Ascending aorta (tissue), 2 donors: ENCODE results near the gene CHST11. TPM values are rescaled to one million over a fixed set of nuclear protein-coding genes. Genes with fewer than 3 reads are reported as not detected.

Experiments
- DNase-seq, 2 donors: peaks; one replicate each; pipeline ENCODE4 v3.0.0-alpha.2; 2019; ENCODE audit warnings: low spot score in 2 of 2
- H3K27ac ChIP-seq, 2 donors: fragments of 200-600 bp; sonication (generic); one replicate each; pipeline ENCODE4 v1.5.1; 2016 to 2017; ENCODE audit warnings: mild to moderate bottlenecking in 1 of 2
- H3K27me3 ChIP-seq: fragments of 200-600 bp; sonication (generic); one replicate; pipeline ENCODE4 v1.5.1; 2017
- H3K36me3 ChIP-seq, 2 donors: fragments of 200-600 bp; sonication (generic); one replicate each; pipeline ENCODE4 v1.5.1; 2016
- H3K4me1 ChIP-seq, 2 donors: fragments of 200-600 bp; sonication (generic); one replicate each; pipeline ENCODE4 v1.5.1; 2016 to 2017; ENCODE audit warnings: mild to moderate bottlenecking in 1 of 2
- H3K4me3 ChIP-seq, 2 donors: fragments of 200-600 bp; sonication (generic); one replicate each; pipeline ENCODE4 v1.5.1; 2016 to 2017; ENCODE audit warnings: mild to moderate bottlenecking in 1 of 2
- H3K9me3 ChIP-seq, 2 donors: fragments of 200-600 bp; sonication (generic); one replicate each; pipeline ENCODE4 v1.5.1; 2016
- CTCF ChIP-seq, 3 experiments: fragments of 200-600 bp in 2 of 3; fragments of 450-650 bp in 1 of 3; sonication (generic) in 2 of 3; IDR thresholded peaks; one replicate each; pipeline ENCODE4 v1.5.1; 2016 to 2019; ENCODE audit warnings: antibody characterized with exemption in 3 of 3, mild to moderate bottlenecking in 1 of 3, moderate library complexity in 1 of 3
- intact Hi-C: fragments of 100-400 bp; cut with DNase I; formaldehyde crosslinking; loops from one replicate; pipeline ENCODE4 v1.15.1; 2023
- total RNA-seq: library from RNA; depleted of rRNA; stranded (reverse); fragments of >200 nt; gene quantifications from one replicate; pipeline ENCODE4 v1.1.0, GENCODE V29; 2016

The CHST11 gene
- total RNA-seq, 1 donor from 2014 or later: 63.2 TPM

- no peak overlapping the region for H3K4me3 ChIP-seq
- DNase-seq: peak in 1 of 2 donors; percentile 78
These were observed 24.2 kb downstream of the CHST11 start for GRCh38 chr12:104480826-104481440.

GRCh38 chr12:104482113-104482512 is 25.4 kb downstream of the CHST11 start:
- no peaks in the 10 kb centered on the region for H3K27me3 ChIP-seq
- H3K36me3 ChIP-seq: no peaks in the 10 kb centered on the region
- no peak overlapping the region for H3K27ac ChIP-seq
- H3K4me3 ChIP-seq: no peak overlapping the region
- H3K4me1 ChIP-seq: no peaks in the 10 kb centered on the region
- no peak for DNase-seq
- no peak for TF ChIP-seq CTCF (IDR thresholded peaks at IDR 0.05)
- H3K9me3 ChIP-seq: no peaks in the 10 kb centered on the region
- intact Hi-C loops: no loop called here

More at GRCh38 chr12:104480826-104481440, 24.2 kb downstream of the CHST11 start:
- Histone ChIP-seq H3K36me3 (no peaks in the 10 kb centered on the region), H3K27ac (peak overlapping the region in 1 of 2 donors; percentile 16), H3K9me3 (no peaks in the 10 kb centered on the region), H3K27me3 (no peaks in the 10 kb centered on the region), H3K4me1 (no peaks in the 10 kb centered on the region)
- intact Hi-C loops: no loop called here
- TF ChIP-seq CTCF (IDR thresholded peaks at IDR 0.05): no peak

- Histone ChIP-seq H3K27me3 (no peaks in the 10 kb centered on the region), H3K36me3 (no peaks in the 10 kb centered on the region), H3K9me3 (no peaks in the 10 kb centered on the region), H3K27ac (no peak overlapping the region), H3K4me1 (no peaks in the 10 kb centered on the region), H3K4me3 (no peak overlapping the region)
- intact Hi-C loops: no loop called here
- no peak for TF ChIP-seq CTCF (IDR thresholded peaks at IDR 0.05)
- no peak for DNase-seq
These were observed 26.0 kb downstream of the CHST11 start for GRCh38 chr12:104482748-104483147.

- no peak for TF ChIP-seq CTCF (IDR thresholded peaks at IDR 0.05)
- Histone ChIP-seq H3K27ac (no peak overlapping the region), H3K4me3 (no peak overlapping the region), H3K4me1 (no peaks in the 10 kb centered on the region), H3K36me3 (no peaks in the 10 kb centered on the region), H3K27me3 (no peaks in the 10 kb centered on the region), H3K9me3 (no peaks in the 10 kb centered on the region)
- intact Hi-C loops: no loop called here
- DNase-seq: no peak
These were observed 27.3 kb downstream of the CHST11 start for GRCh38 chr12:104484079-104484478.

- intact Hi-C loops: no loop called here
- Histone ChIP-seq H3K4me3 (no peak overlapping the region), H3K4me1 (no peaks in the 10 kb centered on the region), H3K9me3 (no peaks in the 10 kb centered on the region), H3K36me3 (no peaks in the 10 kb centered on the region), H3K27ac (peak overlapping the region in 1 of 2 donors; percentile 62), H3K27me3 (no peaks in the 10 kb centered on the region)
- TF ChIP-seq CTCF (IDR thresholded peaks at IDR 0.05): no peak
- DNase-seq: peak in 1 of 2 donors; percentile 62
These were observed 29.1 kb downstream of the CHST11 start for GRCh38 chr12:104485651-104486362.
